HG03520 (cell line): ENCODE results near the gene GNPTG.
"Not testable (repeated sequence)": the region's sequence is repeated elsewhere in the genome, so short reads cannot be mapped to it uniquely, and the experiment has no call there.

Experiments used
- ATAC-seq: cut with Tn5 transposase; IDR thresholded peaks from one replicate; pipeline ENCODE4 v1.9.1; 2021; ENCODE audit warnings: mild to moderate bottlenecking, moderate library complexity; ENCODE audit not compliant: unreplicated experiment

The GNPTG gene

DNA sequence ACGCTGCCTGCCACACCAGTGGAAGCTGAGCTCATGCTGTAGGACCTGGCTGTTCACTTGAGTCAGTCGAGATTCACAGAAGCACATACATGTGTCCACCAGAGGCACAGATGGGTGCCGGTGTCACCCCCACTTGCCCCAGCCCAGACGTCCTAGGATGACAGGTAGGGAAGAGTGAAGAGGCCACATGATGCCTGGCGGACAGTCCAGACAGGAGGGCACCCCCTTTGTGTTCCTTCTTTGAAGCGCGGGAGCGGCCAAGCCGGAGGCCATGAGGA lies 33.5 kb upstream of the GNPTG start:
- no peak for ATAC-seq

DNA sequence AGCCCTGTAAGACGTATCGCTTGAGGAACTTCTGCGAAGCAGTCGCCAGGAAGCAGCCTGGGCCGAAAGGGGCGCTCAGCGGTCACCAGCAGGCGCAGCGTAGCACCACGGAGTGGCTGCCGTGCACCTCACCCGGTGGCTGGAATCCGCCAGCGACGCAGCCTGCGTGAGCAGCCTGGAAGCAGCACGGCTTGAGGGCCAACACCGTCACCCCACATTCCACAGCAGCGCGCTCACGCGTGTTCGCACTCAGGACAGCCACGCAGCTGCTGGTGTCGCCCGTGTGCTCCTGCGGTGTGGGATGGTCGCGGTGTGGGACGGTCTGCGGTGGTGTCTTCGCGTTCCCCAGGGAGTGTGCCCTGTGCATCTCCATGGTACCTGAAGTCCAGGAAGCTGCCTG lies 32.7 kb upstream of the GNPTG start:
- no peak for ATAC-seq

DNA sequence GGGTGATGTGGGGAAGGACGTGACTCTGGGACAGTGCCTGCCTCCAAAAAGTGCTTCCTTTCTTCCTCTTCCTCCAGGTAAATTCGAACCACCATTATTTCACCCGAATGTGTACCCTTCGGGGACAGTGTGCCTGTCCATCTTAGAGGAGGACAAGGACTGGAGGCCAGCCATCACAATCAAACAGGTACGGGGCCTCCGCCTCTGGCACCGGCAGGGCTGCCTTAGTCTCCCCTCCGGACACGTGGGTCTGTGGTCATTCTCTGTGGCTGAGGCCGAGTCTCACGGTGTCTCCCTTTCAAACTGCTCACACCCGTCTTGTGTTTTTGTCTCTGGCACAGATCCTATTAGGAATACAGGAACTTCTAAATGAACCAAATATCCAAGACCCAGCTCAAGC lies 31.6 kb upstream of the GNPTG start:
- ATAC-seq: no peak

DNA sequence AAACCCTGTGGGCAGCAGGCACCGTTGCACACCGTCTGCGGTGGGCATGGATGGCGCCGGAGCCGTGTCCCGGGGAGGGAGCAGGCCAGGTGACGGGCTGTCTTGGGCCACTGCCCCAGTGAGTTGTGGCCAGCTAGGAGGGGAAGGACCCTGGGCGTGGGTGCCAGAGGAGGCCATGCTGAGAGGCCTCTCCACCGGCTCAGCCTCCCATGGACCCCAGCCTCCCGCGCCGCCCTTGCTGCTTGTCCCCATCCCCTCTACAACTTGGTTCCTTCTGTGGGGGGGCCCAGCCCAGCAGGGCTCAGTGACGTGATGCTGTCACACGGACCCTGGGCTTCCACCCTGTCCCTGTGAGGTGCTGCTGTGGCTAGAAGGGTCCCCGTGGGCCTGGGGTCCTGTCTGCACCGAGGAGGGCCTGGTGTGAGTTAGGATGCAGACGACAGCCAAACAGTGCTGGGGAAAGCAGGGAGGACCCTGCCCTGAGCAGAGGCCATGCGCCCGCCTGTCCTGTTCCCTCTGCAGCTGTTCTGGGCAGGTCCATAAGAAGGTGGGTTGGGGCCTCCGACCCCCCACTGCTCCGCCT lies 31.0 kb upstream of the GNPTG start:
- no peak for ATAC-seq

DNA sequence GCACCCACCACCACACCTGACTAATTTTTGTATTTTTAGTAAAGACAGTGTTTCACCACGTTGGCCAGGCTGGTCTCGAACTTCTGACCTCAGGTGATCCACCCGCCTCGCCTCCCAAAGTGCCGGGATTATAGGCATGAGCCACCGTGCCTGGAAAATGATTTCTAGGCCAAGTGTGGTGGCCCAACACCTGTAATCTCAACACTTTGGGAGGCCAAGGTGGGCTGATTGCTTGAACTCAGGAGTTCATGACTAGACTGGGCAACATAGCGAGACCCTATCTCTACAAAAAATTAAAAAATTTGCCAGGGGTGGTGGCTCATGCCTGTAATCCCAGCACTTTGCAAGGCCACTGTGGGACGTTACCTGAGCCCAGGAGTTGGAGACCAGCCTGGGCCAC lies 29.3 kb upstream of the GNPTG start:
- ATAC-seq: no peak

DNA sequence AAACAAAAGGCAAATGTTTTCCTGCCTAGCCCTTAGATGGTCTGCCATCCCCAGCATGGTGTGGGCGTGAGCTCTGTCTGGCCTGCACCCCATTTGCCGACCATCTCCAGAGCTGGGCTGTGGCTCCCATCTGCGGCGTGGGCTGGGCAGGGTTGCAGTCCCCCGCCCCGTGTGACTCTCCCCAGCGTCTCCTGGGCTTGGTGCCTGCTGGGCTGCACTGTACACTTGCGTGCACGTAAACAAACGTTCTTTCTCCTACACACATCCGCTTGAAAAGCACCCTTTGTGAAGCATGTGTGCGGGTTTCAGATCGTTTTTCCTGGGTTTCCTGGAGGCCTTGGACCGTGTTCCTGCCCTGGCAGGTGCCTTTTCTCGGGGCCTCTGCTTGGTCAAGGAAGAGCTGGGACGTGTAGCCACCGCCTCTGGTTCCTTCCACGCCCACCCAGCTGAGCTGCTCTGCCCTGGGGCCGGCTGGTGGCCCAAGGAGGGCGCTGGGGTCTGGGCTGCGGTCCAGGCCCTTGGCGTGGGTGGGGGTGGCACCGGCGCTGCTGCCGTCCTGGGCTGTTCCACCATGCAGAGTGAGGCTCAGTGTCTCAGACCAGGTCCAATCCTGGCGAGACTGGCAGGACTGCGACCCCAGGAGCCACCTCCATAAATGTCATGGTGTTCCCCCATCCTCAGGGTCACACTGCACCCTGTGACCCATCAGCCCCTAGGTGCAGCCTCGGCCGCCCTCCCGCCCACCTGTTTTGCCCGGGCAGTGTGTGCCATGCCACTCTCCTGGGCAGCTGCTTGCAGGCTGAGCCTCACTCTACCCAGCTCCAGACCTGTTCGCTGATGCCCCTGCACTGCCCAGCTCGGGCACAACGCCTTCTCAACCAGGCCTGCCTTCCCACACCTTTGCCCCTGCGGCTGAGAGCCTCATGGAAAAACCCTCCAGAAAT lies 28.2 kb upstream of the GNPTG start:
- ATAC-seq: no peak

DNA sequence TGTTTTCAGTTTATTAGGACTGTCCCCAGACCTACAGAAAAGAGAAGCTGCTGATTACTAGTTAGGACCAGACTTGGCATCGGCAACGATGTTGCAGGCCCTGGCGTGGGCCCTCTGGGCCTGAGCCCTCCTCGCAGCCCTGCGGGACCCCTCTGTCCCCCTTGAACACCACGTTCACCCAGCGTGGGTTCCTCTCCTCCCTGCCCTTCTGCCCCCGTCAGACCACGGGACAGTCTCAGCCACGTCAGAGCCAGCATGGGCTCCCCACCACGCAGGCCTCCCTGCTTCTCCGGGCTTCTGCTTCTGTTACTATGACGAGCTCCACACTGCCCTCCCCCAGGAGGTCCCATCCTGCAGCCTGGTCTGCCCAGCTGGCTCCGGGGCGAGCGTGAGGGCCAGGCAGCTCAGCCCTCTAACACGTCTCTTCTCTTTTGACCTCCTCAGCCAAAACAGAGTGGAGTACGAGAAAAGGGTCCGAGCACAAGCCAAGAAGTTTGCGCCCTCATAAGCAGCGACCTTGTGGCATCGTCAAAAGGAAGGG lies 27.4 kb upstream of the GNPTG start:
- no peak for ATAC-seq

DNA sequence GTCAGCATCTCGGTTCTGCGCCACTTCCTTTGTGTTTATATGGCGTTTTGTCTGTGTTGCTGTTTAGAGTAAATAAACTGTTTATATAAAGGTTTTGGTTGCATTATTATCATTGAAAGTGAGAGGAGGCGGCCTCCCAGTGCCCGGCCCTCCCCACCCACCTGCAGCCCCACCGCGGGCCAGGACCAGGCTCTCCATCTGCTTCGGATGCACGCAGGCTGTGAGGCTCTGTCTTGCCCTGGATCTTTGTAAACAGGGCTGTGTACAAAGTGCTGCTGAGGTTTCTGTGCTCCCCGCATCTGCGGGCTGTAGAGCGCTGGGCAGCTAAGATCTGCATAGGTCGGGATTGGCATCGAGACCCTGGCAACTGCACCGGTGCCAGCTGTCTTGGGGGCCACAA lies 26.5 kb upstream of the GNPTG start:
- no peak for ATAC-seq

DNA sequence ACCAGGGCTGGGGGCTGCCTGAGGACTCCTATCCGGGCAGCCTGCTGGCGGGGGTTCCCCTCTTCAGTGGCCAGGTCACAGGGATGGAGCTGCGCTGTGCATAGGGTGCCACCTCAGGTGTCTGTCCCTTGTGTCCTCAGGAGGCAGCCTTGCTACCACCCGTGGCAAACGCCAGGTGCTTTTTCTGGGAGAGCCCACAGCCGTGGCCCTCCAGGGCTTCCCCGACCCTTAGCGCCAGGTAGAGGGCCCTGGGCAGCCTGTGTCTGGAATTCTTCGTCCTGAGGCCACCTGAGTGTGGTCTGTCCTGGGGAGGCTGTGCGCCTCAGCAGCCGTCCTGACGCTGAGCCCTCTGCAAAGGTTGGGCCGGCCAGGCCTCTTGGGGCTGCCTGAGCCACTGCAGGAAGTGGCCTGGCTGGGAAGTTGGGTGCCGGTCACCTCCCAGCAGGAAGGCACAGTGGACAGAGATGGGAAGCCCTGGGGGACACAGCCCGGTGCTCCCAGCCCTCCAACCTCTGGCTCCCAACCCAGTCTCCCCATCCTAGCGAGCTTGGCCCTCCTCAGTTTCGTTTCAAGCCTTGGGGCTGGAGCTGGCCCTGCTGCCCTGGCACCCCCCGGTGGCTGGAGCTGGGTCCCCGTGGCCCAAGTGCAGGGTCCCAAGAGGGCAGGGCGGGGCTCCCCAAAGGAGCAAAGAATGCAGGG lies 25.9 kb upstream of the GNPTG start:
- no peak for ATAC-seq

DNA sequence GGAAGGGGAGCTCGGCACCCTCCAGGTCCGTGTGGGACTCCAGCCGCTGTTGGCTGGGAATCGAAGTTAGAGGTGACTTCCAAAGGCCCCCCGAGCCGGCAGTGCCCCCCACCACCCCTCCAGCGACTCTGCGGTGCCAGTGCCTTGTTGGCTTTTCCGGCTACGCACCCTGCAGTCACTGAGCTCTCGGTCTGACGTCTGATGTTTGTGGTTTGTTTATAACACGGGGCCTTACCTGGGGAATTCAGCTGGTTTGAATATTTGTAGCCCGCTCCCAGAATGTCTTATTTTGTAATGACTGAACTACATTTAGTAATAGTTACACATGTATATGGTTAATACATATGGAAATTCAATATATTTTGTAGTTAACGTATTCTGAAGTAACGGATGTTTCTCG lies 25.3 kb upstream of the GNPTG start:
- no peak for ATAC-seq

DNA sequence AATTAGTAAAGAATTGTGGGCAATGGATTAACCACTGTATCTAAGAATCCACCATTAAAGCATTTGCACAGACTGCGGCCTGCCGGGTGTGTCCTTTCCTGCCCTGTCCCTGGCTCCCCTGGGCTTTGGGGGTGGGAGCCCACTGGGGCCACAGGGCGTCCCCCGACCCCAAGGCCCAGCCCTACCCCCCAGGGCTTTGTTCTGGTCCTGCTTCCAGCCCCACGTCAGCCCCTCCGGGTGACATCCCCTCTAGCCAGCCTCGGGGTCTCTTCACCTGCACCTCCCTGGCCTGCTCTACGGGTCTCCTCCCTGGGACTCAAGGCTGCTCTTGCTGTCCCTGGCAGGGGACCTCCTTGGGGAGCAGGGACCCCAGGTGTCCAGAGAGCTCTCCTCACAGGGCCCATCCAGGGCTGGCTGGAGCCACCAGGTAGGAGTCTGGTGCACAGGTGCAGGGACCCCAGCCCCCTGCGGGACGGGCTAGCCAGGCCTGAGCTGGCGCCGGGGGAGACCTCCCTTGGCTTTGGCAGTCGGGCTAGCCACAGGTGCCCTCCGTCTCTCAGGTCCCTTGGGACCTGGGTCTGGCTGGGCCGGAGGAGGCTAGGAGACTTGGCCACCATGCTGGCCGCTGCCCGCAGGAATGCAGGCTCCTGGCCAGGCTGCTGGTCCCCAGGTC lies 24.6 kb upstream of the GNPTG start:
- no peak for ATAC-seq

DNA sequence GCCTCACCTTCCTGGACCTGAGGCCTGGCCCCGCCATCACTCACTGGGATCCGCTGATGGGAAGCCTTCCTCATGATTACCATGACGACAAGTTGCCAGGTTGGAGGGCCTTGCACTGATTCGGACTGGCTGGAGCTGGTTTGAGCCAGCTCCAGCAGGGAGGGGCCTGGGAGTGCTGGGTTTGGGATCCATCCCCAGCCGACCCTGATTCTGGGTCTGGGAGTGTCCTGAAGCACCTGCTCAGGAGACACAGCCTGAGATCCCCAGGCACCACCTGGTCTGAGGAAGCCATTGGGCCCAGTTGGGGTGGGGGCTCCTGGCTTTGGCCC lies 24.1 kb upstream of the GNPTG start:
- ATAC-seq: no peak

DNA sequence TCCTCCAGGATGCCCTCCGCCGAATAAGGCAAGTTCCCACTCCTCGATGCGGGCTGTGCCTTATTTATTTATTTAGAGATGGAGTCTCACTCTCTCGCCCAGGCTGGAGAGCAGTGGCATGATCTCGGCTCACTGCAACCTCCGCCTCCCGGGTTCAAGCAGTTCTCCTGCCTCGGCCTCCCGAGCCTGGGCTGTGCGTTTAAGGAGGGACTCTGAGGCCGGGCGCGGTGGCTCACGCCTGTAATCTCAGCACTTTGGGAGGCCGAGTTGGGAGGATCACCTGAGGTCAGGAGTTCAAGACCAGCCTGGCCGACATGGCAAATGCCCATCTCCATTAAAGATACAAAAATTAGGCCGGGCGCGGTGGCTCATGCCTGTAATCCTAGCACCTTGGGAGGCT lies 23.6 kb upstream of the GNPTG start:
- ATAC-seq: not testable (repeated sequence)

DNA sequence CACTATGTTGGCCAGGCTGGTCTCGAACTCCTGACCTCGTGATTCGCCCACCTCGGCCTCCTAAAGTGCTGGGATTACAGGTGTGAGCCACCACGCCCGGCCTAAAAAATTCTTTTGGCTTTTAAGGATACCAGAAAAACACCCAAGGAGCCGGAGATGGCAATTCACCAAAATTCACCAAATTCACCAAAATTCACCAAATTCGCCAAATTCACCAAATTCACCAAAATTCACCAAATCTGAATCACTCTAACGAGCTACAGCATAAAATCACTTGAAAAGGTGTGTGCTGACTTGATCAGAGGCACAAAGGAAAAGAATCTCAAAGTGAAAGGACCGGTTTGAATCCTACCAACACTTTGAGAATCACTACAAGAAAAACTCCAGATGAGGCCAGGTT lies 22.8 kb upstream of the GNPTG start:
- ATAC-seq: not testable (repeated sequence)

DNA sequence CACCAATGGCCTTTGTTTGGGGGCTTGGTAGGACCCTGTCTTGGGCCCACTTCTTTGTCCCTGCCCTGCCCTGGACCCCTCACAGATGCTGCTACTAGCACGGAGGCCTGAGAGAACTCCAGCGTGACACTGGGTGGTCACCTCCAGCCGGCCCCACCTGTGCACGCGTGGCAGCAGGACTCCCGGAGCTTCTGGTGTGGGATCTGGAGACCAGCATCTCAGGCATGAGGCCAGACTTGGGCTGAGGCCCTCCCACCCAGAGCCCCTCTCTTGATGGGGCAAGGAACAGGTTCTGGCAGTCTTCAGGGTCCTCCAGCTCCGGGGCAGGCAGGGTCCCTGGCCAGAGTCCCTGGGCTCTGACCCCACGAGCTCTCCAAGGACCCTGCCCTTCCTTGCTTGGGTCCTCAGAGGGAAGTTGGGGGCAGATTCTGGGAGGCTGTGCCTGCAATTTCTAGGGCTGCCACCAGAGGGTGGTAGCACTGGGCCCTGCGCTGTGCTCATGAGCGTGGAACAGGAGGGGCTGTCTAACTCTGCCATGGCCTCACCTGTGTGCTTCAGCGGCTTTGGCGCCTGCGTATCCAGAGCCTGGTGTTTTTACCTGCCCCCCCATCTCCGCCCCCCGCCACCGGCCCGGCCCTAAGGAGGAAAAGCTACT lies 21.3 kb upstream of the GNPTG start:
- ATAC-seq: no peak

DNA sequence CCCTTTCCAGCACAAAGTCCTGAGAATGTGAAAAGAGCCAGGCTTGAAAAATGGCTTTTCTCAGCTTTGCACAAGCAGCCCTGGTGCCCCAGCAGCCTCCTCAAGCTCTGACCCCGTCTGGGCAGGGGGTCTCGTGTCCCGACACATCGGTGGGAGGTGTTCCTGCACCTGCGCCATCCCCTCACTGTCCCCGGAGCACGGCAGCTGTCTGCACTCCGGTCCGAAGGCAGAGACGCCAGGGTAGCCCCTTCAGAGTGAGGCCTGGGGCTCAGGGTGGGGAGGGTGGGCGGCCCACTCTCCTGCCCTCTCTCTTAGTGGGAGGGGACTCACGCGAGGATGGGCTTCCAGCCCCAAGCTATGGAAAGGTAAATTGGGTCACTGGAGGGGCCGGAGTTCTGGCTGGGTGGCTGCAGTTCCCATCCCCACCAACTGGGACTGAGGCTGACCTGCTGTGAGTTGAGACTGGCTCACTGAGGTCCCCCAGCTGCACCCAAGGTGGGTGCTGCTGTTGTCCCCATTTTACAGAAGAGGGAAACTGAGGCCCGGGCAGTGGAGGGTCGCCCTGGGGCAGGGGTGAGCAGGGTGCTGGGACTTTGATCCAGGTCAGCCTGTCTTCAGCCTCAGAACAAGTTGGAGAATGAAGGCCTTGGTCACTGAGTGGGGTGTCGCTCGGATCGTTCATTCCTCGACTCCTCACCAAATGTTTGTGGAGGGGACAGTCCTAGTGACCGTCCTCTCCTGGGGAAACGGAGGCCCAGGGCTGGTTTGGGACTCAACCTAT lies 20.6 kb upstream of the GNPTG start:
- no peak for ATAC-seq

DNA sequence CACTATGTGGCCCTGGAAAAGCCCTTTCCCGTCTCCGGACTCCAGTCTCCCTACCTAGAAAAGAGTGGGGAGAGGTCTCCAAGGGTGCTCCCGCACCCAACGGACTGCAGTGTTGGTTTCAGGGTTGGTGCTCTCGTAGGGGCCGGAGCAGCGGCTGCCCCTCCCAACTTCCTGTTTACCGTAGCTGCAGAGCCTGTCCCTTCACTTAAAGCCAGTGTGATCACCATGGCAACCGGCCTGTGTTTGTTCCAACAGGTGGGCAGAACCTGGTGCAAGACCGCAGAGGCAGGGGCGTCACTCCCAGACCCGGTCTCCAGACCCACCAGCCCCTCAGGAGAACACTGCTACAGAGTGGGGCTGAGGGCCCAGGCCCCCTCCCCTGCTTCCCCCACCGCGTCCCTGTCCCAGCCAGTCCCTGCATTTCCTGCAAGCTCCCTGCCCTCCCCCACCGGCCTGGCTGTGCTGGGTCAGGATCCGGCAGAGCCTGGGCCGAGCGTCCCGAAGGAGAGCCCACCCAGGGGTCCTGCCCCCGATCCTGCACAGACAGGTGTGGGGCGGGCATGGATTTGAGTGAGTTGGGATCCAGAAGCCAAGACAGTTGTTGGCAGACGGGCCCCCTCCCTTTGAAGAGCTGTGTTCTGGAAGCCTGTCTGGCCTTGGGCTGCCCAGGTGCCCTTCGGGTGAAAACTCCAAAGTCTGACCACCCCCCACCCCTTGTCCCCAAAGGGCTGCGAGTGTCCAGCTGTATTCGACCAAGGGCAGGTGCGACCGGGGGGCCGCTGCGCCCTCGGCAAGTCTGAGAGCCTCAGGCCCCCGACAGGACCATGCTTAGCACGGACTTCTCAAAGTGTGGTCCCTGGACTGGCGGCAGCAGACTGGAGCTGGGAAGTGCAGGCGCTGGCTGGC lies 19.8 kb upstream of the GNPTG start:
- peak; percentile 47 for ATAC-seq

DNA sequence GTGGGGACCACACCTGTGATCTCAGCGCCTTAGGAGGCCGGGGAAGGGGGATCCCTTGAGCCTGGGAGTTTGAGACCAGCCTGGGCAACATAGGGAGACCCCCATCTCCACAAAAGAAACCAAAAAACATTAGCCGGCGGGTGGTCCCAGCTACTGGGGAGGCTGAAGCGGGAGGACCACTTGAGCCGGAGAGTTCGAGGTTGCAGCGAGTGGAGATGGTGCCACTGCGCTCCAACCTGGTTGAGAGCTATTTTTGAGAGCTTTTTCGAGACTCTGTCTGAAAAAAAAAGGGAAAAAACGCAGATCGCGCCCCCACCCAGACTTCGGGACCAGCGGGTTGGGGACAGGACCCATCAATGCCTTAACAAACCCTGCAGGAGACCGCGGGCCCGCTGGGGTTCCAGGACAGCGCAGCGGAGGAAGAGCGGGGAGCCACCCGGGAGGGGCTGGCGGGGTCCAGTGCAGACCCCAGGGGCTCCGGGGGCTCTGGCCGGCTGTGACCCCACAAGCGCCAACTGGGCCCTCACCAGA lies 19.0 kb upstream of the GNPTG start:
- no peak for ATAC-seq
